ENCODE measurements around the gene ALX1.
A peak's percentile ranks its signal among the peaks of the same experiment; 100 is the strongest.

ALX1 gene

DNA sequence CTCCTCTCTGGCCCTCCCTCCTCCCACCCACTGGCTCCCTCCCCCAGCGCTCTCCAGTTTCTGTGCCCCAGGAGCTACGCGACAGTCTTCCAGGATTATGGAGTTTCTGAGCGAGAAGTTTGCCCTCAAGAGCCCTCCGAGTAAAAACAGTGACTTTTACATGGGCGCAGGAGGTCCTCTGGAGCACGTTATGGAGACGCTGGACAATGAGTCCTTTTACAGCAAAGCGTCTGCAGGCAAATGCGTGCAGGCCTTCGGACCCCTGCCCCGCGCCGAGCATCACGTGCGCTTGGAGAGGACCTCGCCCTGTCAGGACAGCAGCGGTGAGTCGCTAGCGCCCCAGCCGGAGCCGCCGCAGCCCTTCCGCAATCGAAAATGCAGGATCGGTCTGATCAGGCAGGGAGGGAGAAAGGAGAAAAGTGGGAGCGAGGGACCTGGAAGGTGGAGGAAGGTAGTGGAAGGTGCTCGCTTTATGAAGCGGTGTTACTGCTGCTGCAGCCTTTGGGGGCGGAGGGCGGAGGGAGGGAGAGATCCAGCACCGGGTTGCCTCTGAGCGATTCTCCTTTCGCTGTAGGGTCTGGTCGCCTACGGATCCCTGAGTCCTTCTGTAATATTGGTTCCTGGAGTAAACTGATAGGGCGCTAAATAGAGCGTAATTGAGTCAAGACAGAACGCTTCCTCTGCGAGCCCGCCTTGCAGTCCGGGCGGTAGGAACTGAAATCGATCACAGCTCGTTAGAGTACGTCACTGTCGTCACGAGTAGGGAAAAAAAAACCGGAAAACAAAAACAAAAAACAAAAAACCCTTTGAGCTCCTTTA lies at the start of gene ALX1:
ALX1 (plus strand) TSS at position 56 of the 819 bp plus-strand sequence; CDS start at position 98, 42 bp downstream.
- DNase-seq, result peak; percentile 51

GRCh38 chr12:85237327-85237726 lies 42.7 kb upstream of the ALX1 start:
- DNase-seq, result no peak

- DNase-seq, result no peak
Measured at GRCh38 chr12:85244561-85244960, 35.5 kb upstream of the ALX1 start.

GRCh38 chr12:85253853-85254252 lies 26.2 kb upstream of the ALX1 start:
- DNase-seq, result no peak

DNA sequence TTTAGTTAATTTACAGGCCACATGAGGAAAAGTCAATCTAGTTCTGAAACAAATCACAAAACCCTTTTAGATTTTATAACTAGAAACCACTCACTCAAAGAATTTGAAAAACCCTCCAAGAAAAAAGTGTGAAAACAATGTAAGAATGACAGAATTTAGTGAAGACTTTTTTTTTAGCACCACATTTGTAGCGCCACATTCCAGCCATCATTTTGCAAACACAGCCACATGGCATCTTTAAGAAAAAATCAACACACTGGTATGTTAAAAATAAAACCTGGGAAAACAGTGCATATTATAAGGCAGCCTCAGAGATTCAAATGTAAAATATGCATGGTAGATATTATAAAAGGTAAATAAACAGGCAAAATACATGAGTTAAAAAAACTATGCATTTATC lies 22.3 kb upstream of the ALX1 start:
- no peak for DNase-seq

DNA sequence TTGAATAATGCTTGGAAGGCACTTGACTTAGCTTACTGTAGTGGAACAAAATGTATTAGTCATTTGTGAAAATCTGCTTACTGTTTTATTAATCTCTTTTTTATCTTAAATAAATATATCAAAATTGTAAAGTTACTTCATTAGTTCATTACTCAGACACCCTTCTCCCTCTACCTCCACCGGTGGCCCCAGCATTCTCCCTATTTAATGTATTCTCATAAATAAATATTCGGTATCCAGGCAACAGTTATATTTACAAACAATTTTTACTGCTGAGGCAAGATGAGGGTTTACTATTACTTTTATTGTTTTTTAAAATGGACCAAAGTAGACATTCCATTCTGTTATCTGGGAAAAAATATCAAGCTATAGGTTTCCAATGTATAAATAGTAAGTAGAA lies 19.6 kb upstream of the ALX1 start:
- DNase-seq, result no peak

- no peak for DNase-seq
Measured at GRCh38 chr12:85260896-85261295, 19.1 kb upstream of the ALX1 start.

DNA sequence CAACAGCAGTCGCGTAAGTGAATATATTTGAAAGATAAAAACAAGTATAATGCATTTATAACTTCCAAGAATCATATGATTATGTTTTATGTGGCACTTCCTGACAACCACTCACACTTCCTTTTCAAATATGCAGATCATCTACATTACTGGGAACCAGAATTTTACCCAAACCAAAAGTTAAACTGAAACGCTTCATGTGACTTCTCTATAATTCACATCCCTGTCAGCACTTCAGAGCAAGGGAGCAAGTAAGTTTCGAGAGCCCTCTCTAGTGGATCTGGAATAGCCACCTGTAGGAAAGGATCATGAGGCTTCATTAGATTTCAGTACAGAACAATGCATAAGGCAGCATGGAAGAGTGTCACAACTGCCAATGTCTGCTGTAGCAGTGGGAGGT lies 13.7 kb upstream of the ALX1 start:
- DNase-seq, result no peak

DNA sequence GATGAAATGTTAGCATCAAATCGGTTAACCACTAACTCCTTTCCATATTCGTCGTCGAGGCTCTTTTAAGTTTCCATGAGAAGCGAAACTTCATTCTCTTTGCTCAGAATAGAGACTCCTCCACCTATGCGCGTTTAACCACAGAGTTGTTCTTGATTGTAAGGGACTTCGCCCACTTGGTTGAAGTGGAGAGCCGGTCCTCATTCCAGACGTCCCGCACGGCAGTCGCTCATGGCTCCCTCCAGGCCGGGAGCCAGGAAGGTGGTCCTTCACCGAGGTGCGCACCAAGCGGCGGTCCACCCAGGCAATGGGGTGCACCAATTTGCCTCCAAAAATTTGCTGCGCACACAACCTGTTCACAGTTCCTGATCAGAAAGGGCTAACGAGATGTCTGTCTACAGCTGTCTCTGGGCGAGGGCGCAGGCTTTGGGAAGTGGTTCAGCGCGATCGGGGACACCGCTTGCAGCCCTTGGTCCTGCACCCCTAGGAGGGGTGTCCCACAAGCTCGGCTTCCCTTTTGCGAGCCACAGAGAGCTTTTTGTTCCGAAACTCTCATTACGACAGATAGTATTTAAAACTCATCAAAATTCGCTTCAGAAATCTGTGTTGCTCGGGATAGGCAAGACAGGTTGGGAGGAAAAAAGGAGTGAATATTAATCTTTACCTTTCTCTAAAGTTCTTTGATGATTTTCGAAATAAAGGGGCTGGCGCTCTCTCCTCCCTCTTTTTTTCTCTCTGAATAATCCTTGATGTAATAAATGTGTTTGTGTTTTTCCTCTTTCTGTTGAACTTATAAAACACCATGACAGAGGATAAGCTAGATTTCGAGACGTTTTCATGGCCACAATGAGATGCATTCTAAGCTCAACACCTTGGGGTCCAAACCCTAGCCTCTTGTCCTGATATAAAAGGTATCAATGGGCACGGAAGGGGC lies 6.4 kb upstream of the ALX1 start:
- DNase-seq, result no peak

- no peak for DNase-seq
Measured at GRCh38 chr12:85274315-85274651, 5.7 kb upstream of the ALX1 start.

- DNase-seq, result no peak
Measured at GRCh38 chr12:85275374-85275773, 4.6 kb upstream of the ALX1 start.

GRCh38 chr12:85277191-85277590 lies 2.8 kb upstream of the ALX1 start:
- no peak for DNase-seq

DNA sequence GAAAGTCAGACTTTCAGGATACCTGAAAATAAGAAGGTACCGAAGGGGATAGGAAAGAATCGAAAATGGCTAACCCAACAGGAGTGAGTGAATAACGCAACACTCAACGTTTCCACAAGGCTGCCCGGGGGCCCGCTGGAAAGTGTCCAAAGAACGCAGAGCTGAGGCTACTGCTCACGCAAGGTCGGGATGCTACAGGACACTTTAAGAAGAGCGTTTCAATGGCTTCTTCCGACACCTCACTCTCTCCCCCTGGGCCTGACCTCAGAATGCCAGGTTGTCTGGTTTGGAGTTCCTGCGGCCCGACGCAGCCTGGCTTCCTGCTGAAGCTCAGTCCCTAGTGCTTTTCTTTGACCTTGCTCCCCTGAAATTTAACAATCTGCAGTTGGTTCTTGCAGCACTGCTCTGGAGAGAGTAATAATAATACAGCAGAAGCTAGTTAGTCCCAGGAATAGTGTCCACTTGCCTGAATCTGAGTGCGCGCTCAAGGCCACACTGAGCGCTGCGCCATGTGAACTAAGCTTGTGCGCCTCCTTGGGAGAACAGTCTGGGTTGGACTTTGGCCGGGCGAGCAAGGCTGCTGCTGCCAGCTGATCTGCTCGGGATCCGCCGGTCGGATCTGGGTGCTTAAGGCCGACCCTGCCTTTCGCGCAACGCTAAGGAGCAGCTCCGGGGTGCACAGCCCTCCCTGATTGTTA lies 2.0 kb upstream of the ALX1 start:
- DNase-seq, result no peak

DNA sequence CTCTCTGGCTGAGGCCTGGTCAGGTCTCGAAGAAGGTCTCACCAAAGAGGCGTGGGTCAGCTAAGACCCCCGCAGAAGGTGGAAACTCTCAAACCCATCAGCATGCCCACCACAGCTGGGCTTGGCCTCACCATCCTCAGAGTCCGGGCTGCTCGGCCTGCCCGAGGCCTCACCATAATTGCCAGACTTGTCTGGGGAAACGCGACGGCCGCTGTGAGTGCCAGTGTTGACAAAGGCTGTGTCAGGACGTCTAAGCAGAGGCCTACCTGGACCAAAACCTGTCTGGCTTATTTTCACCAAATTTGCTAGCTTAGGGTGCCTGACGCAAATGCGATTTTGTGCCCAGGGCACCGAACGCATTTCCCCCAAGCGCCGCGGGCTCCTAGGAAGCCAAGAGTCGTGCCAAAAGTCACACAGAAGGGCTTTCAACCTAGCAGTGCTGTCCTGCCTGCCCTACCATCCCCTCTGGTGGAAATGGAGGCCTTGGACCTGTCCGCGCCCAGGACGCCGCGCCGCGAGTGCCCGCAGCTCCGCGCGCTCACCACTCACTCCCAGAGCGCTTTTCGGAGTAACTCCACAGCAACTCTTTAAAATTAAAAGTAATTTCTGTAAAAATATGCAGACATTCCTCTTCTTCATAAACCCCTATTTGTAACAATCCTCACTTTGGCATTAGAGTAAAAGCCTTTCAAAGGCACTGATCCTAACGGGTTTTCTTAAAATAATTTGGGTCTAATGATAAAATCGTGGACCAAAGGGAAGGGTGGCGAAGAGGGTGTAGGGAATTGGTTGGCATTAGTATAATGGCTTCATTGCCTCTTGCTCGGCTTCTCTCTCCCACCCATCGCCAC lies 1.2 kb upstream of the ALX1 start:
- DNase-seq, result no peak

GRCh38 chr12:85279449-85280164 lies 413 bp upstream of the ALX1 start:
- DNase-seq, result peak; percentile 61

DNA sequence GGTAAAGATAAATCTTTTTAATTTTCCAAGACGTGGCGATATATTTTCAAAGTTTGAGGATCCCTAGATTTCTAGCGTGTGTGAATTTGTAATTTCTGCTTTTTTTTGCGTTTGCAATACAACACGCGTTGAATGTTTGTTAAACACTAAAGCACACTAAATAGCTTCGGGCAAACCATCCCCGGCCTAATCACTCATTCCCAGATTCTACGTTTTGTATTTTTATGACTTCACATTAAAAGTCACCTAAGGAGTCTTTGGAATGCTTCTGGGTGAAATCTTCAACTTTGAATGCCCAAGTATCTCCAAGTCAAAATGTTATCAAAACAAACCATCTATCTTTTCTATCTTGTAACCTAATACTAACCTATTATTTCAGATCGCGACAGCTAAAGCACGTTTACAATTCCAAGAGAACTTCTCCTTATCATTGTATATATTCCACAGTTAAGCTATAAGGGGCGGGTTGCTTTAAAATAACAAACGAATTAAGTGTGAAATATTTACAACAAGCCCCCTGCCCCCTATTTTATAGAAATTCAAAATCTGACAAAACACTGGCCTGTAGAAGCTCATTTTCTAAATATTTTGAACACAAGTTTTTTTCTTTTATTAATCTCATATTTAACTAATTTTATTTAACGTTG lies 1.1 kb downstream of the ALX1 start:
- no peak for DNase-seq

GRCh38 chr12:85281636-85282312 lies 1.8 kb downstream of the ALX1 start:
- DNase-seq, result no peak

DNA sequence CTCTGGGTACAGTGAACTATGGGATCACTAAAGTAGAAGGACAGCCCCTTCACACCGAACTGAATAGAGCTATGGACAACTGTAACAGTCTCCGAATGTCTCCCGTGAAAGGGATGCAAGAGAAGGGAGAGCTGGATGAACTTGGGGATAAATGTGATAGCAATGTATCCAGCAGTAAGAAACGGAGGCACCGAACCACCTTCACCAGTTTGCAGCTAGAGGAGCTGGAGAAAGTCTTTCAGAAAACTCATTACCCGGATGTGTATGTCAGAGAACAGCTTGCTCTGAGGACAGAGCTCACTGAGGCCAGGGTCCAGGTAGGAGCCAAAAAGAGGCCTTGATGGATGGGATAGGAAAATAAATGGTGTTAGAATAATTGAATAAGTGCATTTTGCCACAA lies 3.5 kb downstream of the ALX1 start:
- no peak for DNase-seq

DNA sequence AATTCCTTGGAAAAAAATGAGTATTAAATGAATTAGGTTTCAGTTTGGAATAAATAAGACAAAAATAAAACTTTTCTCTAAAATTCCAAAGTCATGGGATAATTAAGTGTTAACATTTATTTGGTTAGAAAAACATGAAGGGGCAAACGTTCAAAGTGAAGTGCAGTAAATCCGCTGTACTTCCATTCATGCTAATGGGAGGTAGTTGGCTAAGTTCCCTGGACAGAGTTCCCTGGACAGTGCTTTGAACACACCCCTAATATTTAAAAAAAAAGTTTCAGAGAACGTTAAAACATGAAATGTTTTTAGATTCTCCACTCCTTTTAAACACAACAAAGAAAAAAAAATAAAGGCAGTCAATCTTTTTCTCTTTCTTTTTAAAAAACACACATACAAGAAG lies 16.3 kb downstream of the ALX1 start:
- DNase-seq, result no peak

DNA sequence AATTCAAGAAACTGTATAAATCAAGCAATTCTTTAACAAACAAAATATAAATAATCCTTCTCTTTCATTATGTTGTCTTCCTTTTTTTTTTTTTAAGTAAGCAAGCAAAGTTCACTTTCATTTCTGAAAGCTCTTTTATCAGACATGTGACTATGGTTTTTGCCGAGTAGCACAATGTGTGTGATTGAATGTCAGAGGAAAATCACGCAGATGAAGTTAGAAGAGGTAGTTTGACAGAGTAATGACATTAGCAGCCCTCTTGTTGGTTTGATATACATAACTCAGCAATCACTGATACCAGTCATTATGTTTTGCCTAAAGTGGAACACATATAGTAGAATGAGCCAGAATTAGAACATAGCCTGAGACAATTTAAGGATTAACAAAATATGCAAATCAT lies 19.0 kb downstream of the ALX1 start:
- DNase-seq, result no peak

DNA sequence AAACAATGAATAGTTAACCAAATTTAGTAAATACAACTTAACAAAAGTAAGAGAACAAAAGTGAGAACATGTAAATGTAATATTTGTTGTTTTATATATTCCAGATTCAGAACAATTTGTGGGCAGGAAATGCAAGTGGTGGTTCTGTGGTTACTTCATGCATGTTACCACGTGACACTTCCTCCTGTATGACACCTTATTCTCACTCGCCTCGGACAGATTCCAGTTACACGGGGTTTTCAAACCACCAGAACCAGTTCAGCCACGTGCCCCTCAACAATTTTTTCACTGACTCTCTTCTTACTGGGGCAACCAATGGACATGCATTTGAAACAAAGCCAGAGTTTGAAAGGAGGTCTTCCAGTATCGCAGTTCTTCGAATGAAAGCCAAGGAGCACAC lies 21.0 kb downstream of the ALX1 start:
- DNase-seq, result no peak

Measured in femur (tissue), 1 donor.